GM12864 (cell line): Measurements from ENCODE around the gene CDHR2.
A peak's percentile ranks its signal among the peaks of the same experiment; 100 is the strongest.

Experiments used
- DNase-seq: peaks from one replicate; pipeline ENCODE4 v3.0.0-alpha.2; 2011; ENCODE audit warnings: low read depth
- H3K4me3 ChIP-seq: 2 replicates; pipeline ENCODE4 v1.5.1; 2011; ENCODE audit warnings: mild to moderate bottlenecking, low read depth, low read length, control low read depth
- CTCF ChIP-seq: IDR thresholded peaks from 2 replicates; pipeline ENCODE4 v1.5.1; 2011; ENCODE audit warnings: low read depth, mild to moderate bottlenecking, moderate library complexity, low read length, control low read depth, inconsistent platforms; ENCODE audit errors: missing control alignments

Gene CDHR2

GRCh38 chr5:176578391-176578808 lies 29.3 kb downstream of the CDHR2 start:
- TF ChIP-seq CTCF, result peak; percentile 82
- DNase-seq, result peak; percentile 15
- no peak overlapping the region for H3K4me3 ChIP-seq

GRCh38 chr5:176579323-176579722 lies 30.2 kb downstream of the CDHR2 start:
- DNase-seq, result no peak
- H3K4me3 ChIP-seq, result no peak overlapping the region
- no peak for TF ChIP-seq CTCF

DNA sequence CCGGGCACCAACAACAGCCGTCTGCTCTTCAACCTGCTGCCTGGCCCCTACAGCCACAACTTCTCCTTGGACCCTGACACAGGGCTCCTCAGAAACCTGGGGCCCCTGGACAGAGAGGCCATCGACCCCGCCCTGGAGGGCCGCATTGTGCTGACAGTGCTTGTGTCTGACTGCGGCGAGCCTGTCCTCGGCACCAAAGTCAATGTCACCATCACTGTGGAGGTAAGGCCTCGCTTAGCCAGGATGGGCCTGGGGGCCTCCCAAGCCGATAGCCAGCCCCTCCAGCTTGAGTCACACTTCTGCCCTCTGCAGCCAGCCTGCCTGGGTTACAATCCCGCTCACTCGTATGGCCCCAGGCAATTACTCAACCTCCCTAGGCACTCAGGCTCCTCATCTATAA lies 32.2 kb downstream of the CDHR2 start:
- TF ChIP-seq CTCF, result no peak
- no peak for DNase-seq
- H3K4me3 ChIP-seq, result no peak overlapping the region

DNA sequence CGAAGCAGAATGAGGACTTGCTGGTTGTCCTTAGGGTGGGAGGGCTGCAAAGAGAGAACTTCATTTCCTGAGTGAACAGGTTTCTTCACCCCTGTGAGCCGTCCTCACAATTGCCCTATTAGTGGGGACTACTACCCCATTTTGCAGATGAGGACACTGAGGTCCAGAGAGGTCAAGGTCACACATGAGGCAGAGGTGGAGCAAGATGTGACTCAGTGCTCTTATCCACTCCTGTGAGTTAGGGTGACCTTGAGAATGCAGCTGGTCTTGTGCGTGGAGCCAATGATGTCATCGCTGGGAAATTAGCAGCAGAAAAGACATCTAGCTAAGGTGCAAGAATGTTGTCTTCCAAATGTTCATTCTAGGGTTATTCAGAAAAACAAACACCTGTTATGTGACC lies 33.9 kb downstream of the CDHR2 start:
- H3K4me3 ChIP-seq, result no peak overlapping the region
- no peak for TF ChIP-seq CTCF
- DNase-seq, result no peak

DNA sequence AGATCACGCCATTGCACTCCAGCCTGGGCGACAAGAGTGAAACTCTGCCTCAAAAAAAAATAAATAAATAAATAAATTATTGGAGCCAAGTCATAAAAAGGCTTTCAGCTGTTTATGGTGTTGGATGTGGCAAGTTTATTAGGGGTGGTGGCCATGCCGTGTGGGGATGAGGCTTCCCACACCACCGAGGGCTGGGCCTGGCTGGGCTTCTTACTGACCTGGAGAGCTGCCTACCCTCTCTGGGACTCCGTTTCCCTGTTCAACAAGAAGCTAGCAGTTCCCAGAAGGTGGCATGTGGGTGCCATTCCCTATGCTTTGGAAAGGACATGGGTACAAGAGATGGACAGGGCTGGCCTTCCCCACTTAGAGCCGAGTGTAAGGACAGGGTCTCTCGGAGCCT lies 38.3 kb downstream of the CDHR2 start:
- DNase-seq, result no peak
- no peak for TF ChIP-seq CTCF
- no peak overlapping the region for H3K4me3 ChIP-seq

- H3K4me3 ChIP-seq, result no peak overlapping the region
- no peak for DNase-seq
- no peak for TF ChIP-seq CTCF
Observed at GRCh38 chr5:176588297-176588696, 39.2 kb downstream of the CDHR2 start.

GRCh38 chr5:176589039-176589769 lies 40.1 kb downstream of the CDHR2 start:
- no peak overlapping the region for H3K4me3 ChIP-seq
- no peak for TF ChIP-seq CTCF
- DNase-seq, result no peak
